Activated effector memory CD4-positive, alpha-beta T cell treated with Interleukin-2 at 50 U/mL for 16 hours (primary cell): Measurements from ENCODE around the gene GAR1.
"Not testable (repeated sequence)": the region's sequence is repeated elsewhere in the genome, so short reads cannot be mapped to it uniquely, and the experiment has no call there.

Experiments used
- DNase-seq: peaks from one replicate; pipeline ENCODE4 v3.0.0-alpha.2; 2020

The GAR1 gene

DNA sequence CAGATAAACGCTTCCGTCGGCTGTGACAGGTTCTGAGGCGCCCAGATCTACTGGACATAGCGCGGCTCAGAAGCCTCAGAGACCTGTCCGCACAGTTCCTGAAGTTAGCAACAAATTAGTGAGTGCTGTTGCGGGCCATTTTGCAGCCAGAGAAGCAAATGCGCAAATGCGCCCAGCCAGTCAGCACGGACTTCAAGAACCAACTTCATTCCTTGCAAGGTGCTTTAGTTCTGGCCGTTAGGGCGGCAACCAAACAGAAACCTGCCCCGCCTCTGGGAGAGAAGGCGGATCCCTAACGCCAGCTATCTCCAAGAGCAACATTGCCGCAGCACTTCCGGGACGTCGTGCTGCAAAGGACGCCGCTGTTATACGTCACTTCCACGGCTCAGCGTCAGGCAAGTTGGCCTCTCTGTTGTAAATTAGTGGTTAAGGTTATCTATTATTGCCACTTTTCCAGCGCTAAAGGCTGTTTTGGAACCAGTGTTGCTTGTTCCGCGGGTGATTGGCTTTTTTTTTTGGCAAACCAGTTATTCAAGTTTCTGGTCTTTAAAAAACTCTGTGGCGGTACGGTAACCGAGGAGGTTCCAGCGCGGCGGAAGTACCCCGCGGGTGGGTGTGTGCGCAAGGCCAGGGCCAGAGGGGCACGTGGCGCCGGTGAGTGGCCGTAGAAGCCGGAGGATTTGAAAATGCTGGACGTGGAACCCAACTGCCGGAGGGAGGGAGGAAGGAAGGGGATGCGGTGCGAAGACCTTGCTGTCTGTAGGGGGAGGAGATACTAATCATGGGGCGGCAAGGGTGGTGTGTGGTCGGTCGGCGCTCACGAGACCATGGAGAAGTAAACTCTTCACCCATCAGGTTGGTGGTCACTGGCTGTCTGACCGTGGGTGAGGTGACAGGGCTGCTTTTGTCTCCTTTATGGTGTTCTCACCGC, at the start of gene GAR1:
Gene GAR1, plus strand, starts transcription at position 612 of the 931 bp plus-strand sequence. CDS start 403 bp downstream, outside the sequence.
- DNase-seq: peak; percentile 79

- not testable (repeated sequence) for DNase-seq
These were observed 33.5 kb upstream of the GAR1 start for GRCh38 chr4:109782092-109782491.

DNA sequence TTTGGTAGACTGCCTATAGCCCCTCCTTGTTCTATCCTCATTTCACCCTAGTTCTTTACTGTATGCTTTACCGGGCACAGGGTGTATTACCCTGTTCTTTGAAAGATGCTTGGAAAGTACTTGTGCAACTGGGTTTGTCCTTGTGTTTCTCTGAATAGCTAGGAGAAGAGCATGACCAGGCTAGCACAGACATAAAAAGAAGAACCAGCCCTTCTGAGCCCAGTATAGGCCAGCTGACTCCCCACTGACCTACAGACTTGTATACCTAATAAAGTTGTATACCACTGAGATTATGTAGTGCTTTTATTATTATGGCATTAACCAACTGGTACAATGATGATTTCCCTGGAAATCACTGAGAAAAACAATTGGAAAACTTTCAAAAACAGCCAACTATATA, 28.7 kb upstream of the GAR1 start:
- DNase-seq: no peak

GRCh38 chr4:109787807-109788206, 27.8 kb upstream of the GAR1 start:
- DNase-seq: no peak

GRCh38 chr4:109795059-109795458, 20.5 kb upstream of the GAR1 start:
- no peak for DNase-seq

- no peak for DNase-seq
These were observed 16.7 kb upstream of the GAR1 start for GRCh38 chr4:109798866-109799265.

DNA sequence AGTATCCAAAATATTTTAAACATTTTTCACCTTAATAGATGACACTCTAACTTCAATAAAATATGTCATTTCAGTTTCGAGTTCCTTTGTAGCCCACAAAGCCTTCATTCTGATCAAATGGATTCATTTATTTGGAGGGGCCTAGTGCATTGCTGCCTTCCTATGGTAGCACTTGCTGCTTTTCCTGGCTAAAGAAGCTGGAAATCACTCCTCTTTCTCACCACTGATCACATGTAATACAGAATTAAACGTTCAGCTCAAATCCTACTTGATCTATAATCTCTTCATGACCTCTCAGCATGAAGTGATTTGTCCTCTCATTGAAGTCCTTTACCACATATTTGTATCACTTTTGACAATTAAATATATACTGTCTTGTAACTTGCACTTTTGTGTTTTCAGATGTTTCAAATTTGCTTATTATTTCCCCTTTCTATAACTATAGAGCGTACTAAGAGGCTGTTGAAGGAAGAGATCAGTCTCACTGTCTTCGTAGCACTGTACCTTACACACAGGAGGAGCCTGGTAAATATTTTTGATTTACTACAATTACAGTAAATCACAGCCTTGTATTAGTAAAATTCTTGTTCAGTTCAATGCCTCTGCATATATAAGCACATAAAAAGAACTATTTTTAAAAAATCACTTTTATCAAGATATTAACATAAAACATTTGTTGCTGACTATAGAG, 14.3 kb upstream of the GAR1 start:
- no peak for DNase-seq

DNA sequence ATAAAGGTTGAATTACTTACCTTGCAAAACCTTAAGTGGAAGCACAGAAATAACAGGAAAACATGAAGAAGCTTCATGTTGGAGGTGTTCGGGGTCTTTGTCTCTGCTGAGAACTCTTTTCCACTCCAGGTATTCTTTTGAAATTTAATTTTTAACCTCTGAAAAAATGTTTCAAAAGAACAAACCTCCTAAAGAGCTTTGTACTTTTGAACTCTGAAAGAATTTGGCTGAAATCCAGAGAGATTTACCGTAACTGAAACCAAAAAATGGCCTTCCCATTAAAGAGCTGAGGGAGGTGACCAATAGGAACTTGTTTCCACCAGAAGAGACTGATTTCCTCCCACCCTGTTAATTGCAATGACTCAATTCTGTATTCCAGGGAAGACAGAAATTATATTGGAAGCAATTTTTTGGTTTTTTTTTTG, 13.7 kb upstream of the GAR1 start, which contains the start of gene CFI:
Gene CFI, minus strand, starts transcription at position 105 of the 425 bp plus-strand sequence. Its CDS starts 28 bp downstream, at position 77.
- DNase-seq: no peak

DNA sequence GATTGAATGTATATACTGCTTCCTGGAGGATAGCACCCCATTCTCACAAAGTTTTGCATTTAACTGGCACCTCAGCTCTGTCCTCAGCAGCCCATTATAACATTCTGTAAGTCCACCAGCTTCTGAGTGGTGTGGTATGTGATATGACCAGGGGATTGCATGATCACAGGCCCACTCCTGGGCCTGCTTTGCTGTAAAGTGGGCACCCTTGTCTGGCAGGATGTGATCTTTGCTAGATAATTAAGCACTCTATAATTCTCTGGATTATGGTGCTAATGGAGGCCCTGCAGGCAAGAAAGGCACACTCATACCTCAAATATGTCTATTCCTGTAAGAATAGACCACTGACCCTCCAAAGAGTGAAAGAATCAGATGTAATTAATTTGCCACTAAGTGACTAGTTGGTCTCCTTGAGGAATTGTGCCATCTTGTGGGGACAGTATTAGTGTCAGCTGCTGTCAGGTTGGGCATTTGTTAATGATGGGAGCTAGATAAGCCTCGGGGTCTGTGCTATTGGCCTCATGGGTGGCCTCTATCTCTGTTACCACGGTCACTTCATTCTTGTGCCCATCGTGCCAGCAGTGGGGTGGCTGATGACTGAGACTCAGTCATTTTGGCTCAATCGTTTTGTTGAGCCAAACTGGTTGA, 11.5 kb upstream of the GAR1 start:
- no peak for DNase-seq

- no peak for DNase-seq
These were observed 5.9 kb upstream of the GAR1 start for GRCh38 chr4:109809655-109810054.

DNA sequence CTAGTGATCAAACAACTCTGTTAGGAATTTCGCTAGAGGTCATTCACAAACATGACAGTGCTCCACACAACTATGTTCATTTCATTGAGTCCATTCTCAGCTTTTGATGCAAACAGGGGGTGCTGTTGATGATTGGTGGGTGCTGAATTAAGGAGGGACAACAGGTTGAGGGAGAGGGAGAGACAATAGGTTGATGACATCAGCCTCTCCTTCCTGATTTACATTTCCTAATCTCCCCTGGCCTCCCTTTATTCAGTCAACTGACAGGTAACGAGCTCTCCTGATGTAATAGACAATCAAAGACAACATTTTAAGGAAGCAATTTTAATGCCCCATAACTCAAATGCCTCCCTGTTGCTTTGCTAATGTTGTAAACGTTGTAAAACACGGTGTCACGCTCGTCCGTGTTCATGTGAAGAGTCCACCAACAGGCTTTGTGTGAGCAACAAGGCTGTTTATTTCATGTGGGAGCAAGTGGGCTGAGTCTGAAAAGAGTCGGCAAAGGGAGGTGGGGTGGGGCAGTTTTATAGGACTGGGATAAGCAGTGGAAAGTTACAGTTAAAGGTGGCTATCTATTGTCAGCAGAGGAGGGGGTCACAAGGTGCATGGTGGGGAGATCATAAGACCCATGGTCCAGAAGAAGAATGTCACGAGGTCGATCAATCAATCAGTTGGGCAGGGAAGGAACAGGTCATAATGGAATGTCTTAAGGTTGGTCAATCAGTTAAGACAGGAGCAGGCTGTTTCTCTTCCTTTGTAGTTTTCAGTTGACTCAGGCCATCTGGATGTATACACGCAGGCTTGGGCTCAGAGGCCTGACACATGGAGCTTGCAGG, 4.8 kb upstream of the GAR1 start:
- no peak for DNase-seq

- no peak for DNase-seq
These were observed 3.9 kb upstream of the GAR1 start for GRCh38 chr4:109811707-109812106.

- peak; percentile 30 for DNase-seq
These were observed 500 bp downstream of the GAR1 start for GRCh38 chr4:109816082-109816442.

DNA sequence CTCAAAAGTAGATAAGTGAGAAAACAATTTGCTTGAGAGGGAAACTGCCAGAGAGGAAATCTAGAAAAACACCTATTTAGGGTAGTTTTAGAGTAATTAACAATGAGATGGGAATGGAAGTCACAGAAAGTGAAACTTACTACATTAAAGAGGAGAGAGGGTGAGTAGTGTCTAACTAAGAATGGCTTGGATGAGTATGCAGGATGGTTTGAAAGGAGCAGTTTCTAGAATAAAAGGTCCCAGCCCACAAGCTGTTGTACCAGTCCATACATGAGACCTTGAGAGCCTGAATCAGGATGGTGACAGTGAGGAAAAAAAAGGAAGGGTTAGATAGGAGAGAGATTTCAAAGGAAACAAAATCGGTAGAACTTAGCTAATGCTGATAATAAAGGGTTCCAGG, 1.3 kb downstream of the GAR1 start:
- DNase-seq: no peak

DNA sequence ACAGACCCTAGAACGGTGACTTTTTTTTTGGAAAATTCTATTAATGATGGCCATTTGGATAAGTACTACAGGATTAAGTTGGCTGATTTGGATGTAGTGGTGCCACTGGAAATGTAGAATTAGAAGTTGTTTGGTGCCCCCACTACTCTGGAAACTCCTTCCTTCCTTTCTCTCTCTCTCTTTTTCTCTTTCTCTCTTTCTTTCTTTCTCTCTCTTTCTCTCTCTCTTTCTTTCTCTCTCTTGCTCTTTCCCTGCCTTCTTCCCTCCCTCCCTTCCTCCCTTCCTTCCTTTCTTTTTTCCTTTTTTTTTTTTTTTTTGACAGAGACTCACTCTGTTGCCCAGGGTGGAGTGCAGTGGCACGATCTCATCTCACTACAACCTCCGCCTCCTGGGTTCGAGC, 2.7 kb downstream of the GAR1 start:
- DNase-seq: no peak

- no peak for DNase-seq
These were observed 5.0 kb downstream of the GAR1 start for GRCh38 chr4:109820563-109820962.

- DNase-seq: no peak
These were observed 5.6 kb downstream of the GAR1 start for GRCh38 chr4:109821185-109821584.

DNA sequence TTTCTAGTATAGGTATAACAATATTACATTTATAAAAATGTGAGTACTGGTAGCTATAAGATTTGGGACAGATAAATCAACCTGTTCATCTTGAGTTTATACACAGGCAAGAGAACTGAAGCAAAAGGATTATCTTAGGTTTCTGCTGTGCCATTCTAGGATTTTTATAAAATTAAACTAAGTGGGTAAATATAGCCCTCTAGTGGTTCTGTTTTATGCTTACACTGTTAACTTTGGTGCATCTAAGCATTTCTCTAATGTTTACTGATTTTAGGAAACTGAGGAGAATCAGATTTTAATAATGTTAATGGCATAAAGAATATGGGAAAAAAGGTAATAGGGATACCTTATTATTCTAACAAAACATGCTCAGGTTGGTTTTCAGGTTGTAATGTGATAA, 11.2 kb downstream of the GAR1 start:
- DNase-seq: no peak

- DNase-seq: no peak
These were observed 12.1 kb downstream of the GAR1 start, which contains the start of gene RRH for GRCh38 chr4:109827672-109828071. TSS of gene RRH (plus strand) at chr4:109827972. CDS start at chr4:109828028, 56 bp downstream.

DNA sequence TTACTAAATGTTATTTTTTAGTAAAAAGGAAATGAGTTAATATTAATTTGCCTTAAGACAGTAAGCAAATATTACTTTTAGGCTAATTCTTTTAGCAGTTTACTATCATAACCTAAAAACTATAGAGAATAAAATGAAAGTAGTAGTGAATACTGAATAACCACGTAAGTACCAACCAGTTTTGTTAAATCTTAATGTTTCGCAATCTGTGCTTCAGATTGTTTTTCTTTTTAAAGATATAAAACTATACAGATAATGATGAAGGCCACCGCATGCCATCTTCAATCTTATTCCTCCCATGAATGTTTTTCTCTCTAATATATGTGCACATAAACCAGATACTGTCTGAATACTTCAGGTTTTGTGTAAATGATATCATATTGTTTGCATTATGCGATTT, 18.2 kb downstream of the GAR1 start:
- no peak for DNase-seq

- DNase-seq: no peak
These were observed 21.4 kb downstream of the GAR1 start for GRCh38 chr4:109836985-109837384.

DNA sequence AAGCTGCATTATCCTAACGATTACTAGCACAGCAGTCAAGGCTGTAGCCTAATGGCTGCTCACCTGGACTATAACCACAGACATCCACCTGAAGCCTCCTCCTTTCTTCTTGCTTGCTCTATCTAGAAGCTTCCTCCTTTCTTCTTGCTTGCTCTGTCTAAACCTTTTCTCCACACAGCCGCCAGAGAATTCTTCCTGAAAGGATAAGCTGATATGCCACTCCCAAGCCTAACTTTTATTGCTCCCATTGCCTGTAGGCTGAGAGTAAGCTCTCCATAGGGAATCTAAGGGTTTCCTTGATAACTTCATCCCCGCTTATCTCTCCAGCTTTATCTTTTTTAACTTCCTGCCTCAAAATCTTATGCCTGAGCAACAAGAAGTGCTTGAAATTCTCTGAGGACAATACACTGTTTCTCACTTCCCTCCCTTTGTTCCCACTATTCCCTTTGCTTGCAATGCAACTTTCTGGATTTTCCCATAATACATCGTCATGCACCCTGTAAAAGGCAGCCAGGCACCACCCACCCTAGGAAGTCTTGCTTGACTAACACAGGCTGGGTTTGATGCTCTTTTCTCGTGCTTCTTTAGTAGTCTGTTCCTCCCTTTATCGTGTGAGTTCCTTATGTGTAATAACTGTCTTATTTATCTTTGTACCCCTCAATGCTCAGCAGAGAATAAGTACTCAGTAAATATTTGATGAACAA, 31.0 kb downstream of the GAR1 start:
- no peak for DNase-seq
